ENCODE data around the gene AK4.
"Not testable (repeated sequence)": the region's sequence is repeated elsewhere in the genome, so short reads cannot be mapped to it uniquely, and the experiment has no call there.

AK4 gene

GRCh38 chr1:65159801-65160523 lies 12.0 kb downstream of the AK4 start:
- Histone ChIP-seq H2AFZ (ENCODE audit: low read depth) (no peak overlapping the region), H3K4me3 (IDR thresholded peaks at IDR 0.05; ENCODE audit: insufficient read depth, low read depth, low read length) (no peak overlapping the region), H3K4me2 (no peak overlapping the region), H3K4me1 (ENCODE audit: low read depth, poor library complexity, severe bottlenecking) (no peaks in the 10 kb centered on the region), H3K27me3 (ENCODE audit: insufficient read depth, low read depth) (no peaks in the 10 kb centered on the region), H4K20me1 (ENCODE audit: insufficient read depth) (no peaks in the 10 kb centered on the region), H3K79me2 (ENCODE audit: insufficient read depth, low read depth) (no peaks in the 10 kb centered on the region), H3K27ac (no peak overlapping the region), H3K9ac (no peak overlapping the region), H3K36me3 (ENCODE audit: insufficient read depth) (no peaks in the 10 kb centered on the region)
- no peak for TF ChIP-seq CTCF (conservative IDR thresholded peaks at IDR 0.05; ENCODE audit: low read depth, low read length)

- H3K79me2 ChIP-seq (ENCODE audit: insufficient read depth, low read depth) = no peaks in the 10 kb centered on the region
- H2AFZ ChIP-seq (ENCODE audit: low read depth) = no peak overlapping the region
- H3K27ac ChIP-seq = no peak overlapping the region
- no peaks in the 10 kb centered on the region for H3K27me3 ChIP-seq (ENCODE audit: insufficient read depth, low read depth)
- H3K4me1 ChIP-seq (ENCODE audit: low read depth, poor library complexity, severe bottlenecking) = no peaks in the 10 kb centered on the region
- no peak overlapping the region for H3K9ac ChIP-seq
- TF ChIP-seq CTCF (conservative IDR thresholded peaks at IDR 0.05; ENCODE audit: low read depth, low read length) = no peak
- no peak overlapping the region for H3K4me3 ChIP-seq (IDR thresholded peaks at IDR 0.05; ENCODE audit: insufficient read depth, low read depth, low read length)
- no peaks in the 10 kb centered on the region for H3K36me3 ChIP-seq (ENCODE audit: insufficient read depth)
- H4K20me1 ChIP-seq (ENCODE audit: insufficient read depth) = no peaks in the 10 kb centered on the region
- no peak overlapping the region for H3K4me2 ChIP-seq
Observed at GRCh38 chr1:65163201-65163805, 15.3 kb downstream of the AK4 start.

GRCh38 chr1:65164101-65164500 lies 16.1 kb downstream of the AK4 start:
- not testable (repeated sequence) for H3K9ac ChIP-seq; H3K4me2 ChIP-seq; H4K20me1 ChIP-seq (ENCODE audit: insufficient read depth); H2AFZ ChIP-seq (ENCODE audit: low read depth); H3K79me2 ChIP-seq (ENCODE audit: insufficient read depth, low read depth); H3K27me3 ChIP-seq (ENCODE audit: insufficient read depth, low read depth); H3K36me3 ChIP-seq (ENCODE audit: insufficient read depth); H3K27ac ChIP-seq; H3K4me1 ChIP-seq (ENCODE audit: low read depth, poor library complexity, severe bottlenecking); H3K4me3 ChIP-seq (IDR thresholded peaks at IDR 0.05; ENCODE audit: insufficient read depth, low read depth, low read length)

- Histone ChIP-seq H3K4me2 (no peak overlapping the region), H3K79me2 (ENCODE audit: insufficient read depth, low read depth) (no peaks in the 10 kb centered on the region), H3K9ac (no peak overlapping the region), H3K27me3 (ENCODE audit: insufficient read depth, low read depth) (no peaks in the 10 kb centered on the region), H3K4me3 (IDR thresholded peaks at IDR 0.05; ENCODE audit: insufficient read depth, low read depth, low read length) (no peak overlapping the region), H3K27ac (no peak overlapping the region), H3K36me3 (ENCODE audit: insufficient read depth) (no peaks in the 10 kb centered on the region), H2AFZ (ENCODE audit: low read depth) (no peak overlapping the region), H4K20me1 (ENCODE audit: insufficient read depth) (no peaks in the 10 kb centered on the region), H3K4me1 (ENCODE audit: low read depth, poor library complexity, severe bottlenecking) (no peaks in the 10 kb centered on the region)
- no peak for TF ChIP-seq CTCF (conservative IDR thresholded peaks at IDR 0.05; ENCODE audit: low read depth, low read length)
Observed at GRCh38 chr1:65164633-65165032, 16.6 kb downstream of the AK4 start.
